ENCODE results near the gene MRPL39.

- no peak for TF ChIP-seq CTCF (IDR thresholded peaks at IDR 0.05)
- TF ChIP-seq POLR2A (IDR thresholded peaks at IDR 0.05): no peak
These were observed 42.8 kb downstream of the MRPL39 start for GRCh38 chr21:25564349-25564948.
